G401 (cell line): ENCODE data around the gene CTBP1. TPM values are rescaled to one million over a fixed set of nuclear protein-coding genes. Genes with fewer than 3 reads are reported as not detected.

Experiments used
- DNase-seq: peaks from one replicate; pipeline ENCODE4 v3.0.0-alpha.2; 2015; ENCODE audit warnings: low spot score
- in situ Hi-C: cut with HindIII; loops from 2 replicates; pipeline ENCODE4 v1.10.0; 2016; ENCODE audit warnings: low sequenced_read_pairs, mixed read lengths
- total RNA-seq: library from RNA; depleted of rRNA; stranded (reverse); fragments of >200 nt; shearing (Covaris generic); gene quantifications from 2 replicates; pipeline ENCODE4 v1.2.3, GENCODE V29; 2014; rRNA removed

Gene CTBP1
- total RNA-seq, 1 experiment from 2014 or later, result 287 TPM

- peak; percentile 73 for DNase-seq
- in situ Hi-C loops, result loop anchor here (5.0 kb wide), 1 partner anchor 71 kb away; no protein-coding TSS in a partner anchor
Observed at GRCh38 chr4:1171311-1172227, 77.4 kb downstream of the CTBP1 start.

GRCh38 chr4:1170976-1171310 lies 78.0 kb downstream of the CTBP1 start:
- in situ Hi-C loops, result loop anchor here (5.0 kb wide), 1 partner anchor 71 kb away; no protein-coding TSS in a partner anchor
- no peak for DNase-seq

- in situ Hi-C loops, result loop anchor here (5.0 kb wide), 1 partner anchor 72 kb away; no protein-coding TSS in a partner anchor
- DNase-seq, result no peak
Observed at GRCh38 chr4:1170156-1170975, 78.6 kb downstream of the CTBP1 start.

- in situ Hi-C loops, result loop anchor here (5.0 kb wide), 1 partner anchor 73 kb away; no protein-coding TSS in a partner anchor
- DNase-seq, result no peak
Observed at GRCh38 chr4:1169691-1170096, 79.2 kb downstream of the CTBP1 start.

GRCh38 chr4:1169171-1169671 lies 79.7 kb downstream of the CTBP1 start:
- in situ Hi-C loops, result no loop called here
- peak; percentile 13 for DNase-seq

GRCh38 chr4:1168191-1169101 lies 80.5 kb downstream of the CTBP1 start:
- in situ Hi-C loops, result no loop called here
- DNase-seq, result peak; percentile 51

GRCh38 chr4:1167244-1167949 lies 81.5 kb downstream of the CTBP1 start:
- in situ Hi-C loops, result no loop called here

GRCh38 chr4:1166509-1167243 lies 82.3 kb downstream of the CTBP1 start:
- in situ Hi-C loops, result no loop called here
- DNase-seq, result no peak

More at GRCh38 chr4:1167244-1167949, 81.5 kb downstream of the CTBP1 start:
- peak; percentile 83 for DNase-seq

- in situ Hi-C loops, result no loop called here
Observed at GRCh38 chr4:1164956-1165545, 83.9 kb downstream of the CTBP1 start.

GRCh38 chr4:1164444-1164843 lies 84.5 kb downstream of the CTBP1 start:
- no peak for DNase-seq
- in situ Hi-C loops, result no loop called here

More at GRCh38 chr4:1164956-1165545, 83.9 kb downstream of the CTBP1 start:
- no peak for DNase-seq

- no peak for DNase-seq
- in situ Hi-C loops, result no loop called here
Observed at GRCh38 chr4:1164040-1164439, 84.9 kb downstream of the CTBP1 start.

Other genes with a start within 250 kb of the CTBP1 start
- gene FGFRL1, start 237.5 kb downstream of the CTBP1 start, total RNA-seq, result 23.9 and 28.5 TPM in 2 replicates
- not detected in 2 replicates for gene RNF212, start 135.6 kb downstream of the CTBP1 start, total RNA-seq
- 3.2 TPM in 1 of 2 replicates, not detected in the other for gene SPON2, start 76.5 kb downstream of the CTBP1 start, total RNA-seq
- gene MAEA, start 40.8 kb upstream of the CTBP1 start, total RNA-seq, result 52.5 and 54.6 TPM in 2 replicates
- 3.6 and 8.8 TPM in 2 replicates for gene UVSSA, start 98.1 kb upstream of the CTBP1 start, total RNA-seq
- gene NKX1-1, start 157.3 kb upstream of the CTBP1 start, total RNA-seq, result not detected in 2 replicates